Kidney epithelial cell (primary cell): ENCODE measurements around the gene ACTN1. TPM values are rescaled to one million over a fixed set of nuclear protein-coding genes. Genes with fewer than 3 reads are reported as not detected.

Experiments
- DNase-seq: peaks from one replicate; pipeline ENCODE4 v3.0.0-alpha.2; 2010; ENCODE audit warnings: low read depth
- H3K27me3 ChIP-seq: 2 replicates; pipeline ENCODE4 v1.6.0; 2011; ENCODE audit warnings: low read length; ENCODE audit not compliant: control insufficient read depth, insufficient read depth
- H3K36me3 ChIP-seq: 2 replicates; pipeline ENCODE4 v1.5.1; 2011; ENCODE audit warnings: low read length; ENCODE audit not compliant: control insufficient read depth, insufficient read depth
- H3K4me3 ChIP-seq: 2 replicates; pipeline ENCODE4 v1.5.1; 2011; ENCODE audit warnings: low read depth, mild to moderate bottlenecking, control low read depth, low read length
- total RNA-seq: library from RNA; depleted of rRNA; stranded (reverse); fragments of >200 nt; gene quantifications from 2 replicates; pipeline ENCODE4 v1.2.3, GENCODE V29; 2015
- TF ChIP-seq, protein P1 (sequence below): IDR thresholded peaks from 2 replicates; pipeline ENCODE4 v1.5.1; 2011; ENCODE audit warnings: mild to moderate bottlenecking, moderate library complexity, low read length, control low read depth, inconsistent platforms; ENCODE audit not compliant: insufficient read depth, poor library complexity, severe bottlenecking

The ACTN1 gene
- total RNA-seq, 1 donor from 2014 or later: 627 TPM

DNA sequence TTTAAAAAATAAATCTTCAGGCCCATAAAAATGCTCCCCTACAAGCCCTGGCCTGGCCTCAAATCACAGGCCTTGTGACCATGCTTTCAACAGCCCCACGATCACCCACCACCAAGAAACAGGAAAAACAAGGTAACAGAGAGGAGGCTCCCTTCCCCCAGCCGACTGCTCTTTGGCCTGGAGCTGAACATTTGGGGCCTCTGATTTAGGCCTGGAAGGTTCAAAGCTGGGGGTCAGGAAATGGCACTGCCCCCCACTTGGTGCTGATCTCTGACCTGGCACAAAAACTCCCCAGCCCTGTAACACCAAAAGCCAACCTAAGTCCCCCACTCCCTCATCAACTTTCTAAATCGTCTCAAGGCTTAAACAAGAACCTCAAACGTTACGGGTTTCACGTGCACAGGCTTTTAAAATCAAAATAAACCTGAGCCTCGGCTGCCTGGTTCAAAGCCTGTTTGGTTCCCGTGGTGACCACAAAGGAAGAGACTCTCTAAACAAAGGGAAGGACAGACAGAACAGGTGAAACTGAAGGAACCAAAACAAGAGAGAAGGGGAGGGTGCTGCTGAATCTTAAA, 9.0 kb downstream of the ACTN1 start:
- TF ChIP-seq, protein P1, sequence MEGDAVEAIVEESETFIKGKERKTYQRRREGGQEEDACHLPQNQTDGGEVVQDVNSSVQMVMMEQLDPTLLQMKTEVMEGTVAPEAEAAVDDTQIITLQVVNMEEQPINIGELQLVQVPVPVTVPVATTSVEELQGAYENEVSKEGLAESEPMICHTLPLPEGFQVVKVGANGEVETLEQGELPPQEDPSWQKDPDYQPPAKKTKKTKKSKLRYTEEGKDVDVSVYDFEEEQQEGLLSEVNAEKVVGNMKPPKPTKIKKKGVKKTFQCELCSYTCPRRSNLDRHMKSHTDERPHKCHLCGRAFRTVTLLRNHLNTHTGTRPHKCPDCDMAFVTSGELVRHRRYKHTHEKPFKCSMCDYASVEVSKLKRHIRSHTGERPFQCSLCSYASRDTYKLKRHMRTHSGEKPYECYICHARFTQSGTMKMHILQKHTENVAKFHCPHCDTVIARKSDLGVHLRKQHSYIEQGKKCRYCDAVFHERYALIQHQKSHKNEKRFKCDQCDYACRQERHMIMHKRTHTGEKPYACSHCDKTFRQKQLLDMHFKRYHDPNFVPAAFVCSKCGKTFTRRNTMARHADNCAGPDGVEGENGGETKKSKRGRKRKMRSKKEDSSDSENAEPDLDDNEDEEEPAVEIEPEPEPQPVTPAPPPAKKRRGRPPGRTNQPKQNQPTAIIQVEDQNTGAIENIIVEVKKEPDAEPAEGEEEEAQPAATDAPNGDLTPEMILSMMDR: no peak
- Histone ChIP-seq H3K36me3 (peaks cover 3% of the 10 kb centered on the region), H3K27me3 (no peaks in the 10 kb centered on the region), H3K4me3 (no peak overlapping the region)
- no peak for DNase-seq

DNA sequence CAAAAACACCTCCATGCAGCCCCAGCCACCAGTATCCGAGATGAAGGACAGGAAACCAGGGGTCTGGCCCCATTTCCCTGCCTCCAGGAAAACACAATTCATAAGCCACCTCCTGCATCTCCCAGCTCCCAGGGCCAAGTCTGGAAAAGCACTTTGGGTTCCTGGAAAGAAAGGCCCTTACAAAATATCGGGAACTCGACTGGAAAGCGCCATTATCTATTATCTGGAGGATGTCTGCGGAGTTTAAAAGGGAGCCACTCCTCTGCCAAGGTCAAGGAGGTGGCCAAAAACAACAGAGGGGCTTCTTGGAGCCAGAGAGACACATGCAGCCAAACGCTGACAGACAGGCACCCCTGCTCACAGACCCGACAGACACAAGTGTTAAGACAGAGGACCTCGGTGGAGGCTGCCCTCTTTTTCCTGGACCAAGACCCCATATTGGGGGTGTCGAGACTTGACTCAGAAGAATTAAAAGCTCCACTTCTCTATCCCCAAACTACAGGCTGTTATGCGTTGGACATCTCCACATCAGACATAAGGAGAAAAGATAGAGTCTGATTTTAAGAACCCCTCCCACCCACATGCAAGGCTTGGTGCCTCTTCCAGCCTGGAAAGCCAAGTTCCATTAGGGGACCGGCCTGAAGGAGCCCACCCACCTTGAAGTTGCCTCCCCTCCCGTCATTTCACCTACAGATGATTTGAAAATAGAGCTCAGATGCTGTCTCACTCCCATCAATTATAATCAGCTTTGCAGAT, 9.6 kb downstream of the ACTN1 start:
- H3K4me3 ChIP-seq: no peak overlapping the region
- H3K36me3 ChIP-seq: peaks cover 3% of the 10 kb centered on the region
- H3K27me3 ChIP-seq: no peaks in the 10 kb centered on the region
- TF ChIP-seq, protein P1: no peak
- DNase-seq: no peak

DNA sequence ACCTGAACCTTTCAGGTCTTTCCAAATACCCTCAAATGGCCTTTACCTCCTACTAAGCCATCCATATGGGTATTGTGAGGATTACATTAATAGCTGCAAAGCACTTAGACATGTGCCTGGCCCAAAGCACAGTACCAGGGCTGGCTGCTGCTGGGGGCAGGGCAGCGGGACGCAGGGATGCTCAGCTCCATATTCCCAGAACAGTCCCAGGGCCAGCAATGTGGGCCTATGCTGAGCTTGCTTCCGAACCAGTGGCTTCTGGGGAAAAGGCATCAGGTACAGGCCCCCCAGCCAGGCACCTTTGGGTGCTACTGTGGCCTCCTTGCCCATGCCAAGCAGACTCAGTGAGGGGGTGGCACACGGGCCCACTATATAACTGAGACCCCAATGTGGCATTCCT, 10.4 kb downstream of the ACTN1 start:
- TF ChIP-seq, protein P1: no peak
- peaks cover 1% of the 10 kb centered on the region for H3K36me3 ChIP-seq
- no peaks in the 10 kb centered on the region for H3K27me3 ChIP-seq
- DNase-seq: no peak
- H3K4me3 ChIP-seq: no peak overlapping the region

DNA sequence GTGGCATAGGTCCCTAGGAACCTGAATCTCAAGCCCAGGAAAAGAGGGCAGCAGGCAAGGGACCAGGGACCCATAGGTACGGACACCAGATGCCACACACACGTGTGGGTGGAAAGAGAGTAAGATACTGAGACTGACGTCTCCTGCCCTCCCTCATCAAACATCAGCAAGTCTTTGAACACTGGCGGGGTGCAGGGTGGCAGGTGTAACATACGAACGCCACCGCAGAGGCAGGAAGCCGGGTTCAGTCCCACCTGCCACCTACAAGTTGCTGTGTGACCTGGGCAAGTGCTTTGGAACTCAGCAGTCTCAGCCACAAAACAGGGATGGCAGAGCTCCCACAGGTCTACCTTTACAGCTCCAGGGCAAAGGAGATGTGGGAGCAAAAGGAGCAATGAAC, 11.1 kb downstream of the ACTN1 start:
- Histone ChIP-seq H3K36me3 (no peaks in the 10 kb centered on the region), H3K4me3 (no peak overlapping the region), H3K27me3 (no peaks in the 10 kb centered on the region)
- TF ChIP-seq, protein P1: no peak
- no peak for DNase-seq

DNA sequence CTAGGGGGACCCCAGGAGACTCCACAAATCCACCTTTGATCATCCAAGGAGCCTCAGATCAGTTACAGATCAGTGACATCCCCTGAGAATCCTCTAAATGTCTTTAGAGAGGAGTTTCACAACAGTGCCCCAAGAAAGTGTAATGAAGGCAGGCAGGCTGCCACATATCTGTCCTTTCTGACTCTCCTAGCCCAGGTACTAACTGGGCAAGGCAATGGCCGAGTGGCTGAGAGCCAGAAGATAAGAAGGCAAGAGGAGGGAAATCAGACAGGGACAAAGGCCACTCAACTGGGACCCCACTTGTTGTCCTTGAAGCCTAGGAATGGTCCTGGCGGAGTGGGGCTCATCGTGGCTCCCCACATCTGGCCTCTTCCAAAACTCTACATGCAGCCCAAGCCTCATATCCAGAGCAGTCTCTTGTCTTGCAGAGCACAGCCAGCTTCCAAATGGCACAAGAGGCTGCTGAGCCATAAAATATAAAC, 11.6 kb downstream of the ACTN1 start:
- no peak for DNase-seq
- TF ChIP-seq, protein P1: no peak
- Histone ChIP-seq H3K27me3 (no peaks in the 10 kb centered on the region), H3K4me3 (no peak overlapping the region), H3K36me3 (no peaks in the 10 kb centered on the region)
